ENCODE data around the gene HNRNPC. TPM values are rescaled to one million over a fixed set of nuclear protein-coding genes. Genes with fewer than 3 reads are reported as not detected.

HNRNPC gene
- total RNA-seq, 1 donor from 2014 or later: 690 TPM

- Mint-ChIP-seq H3K4me3 (ENCODE audit: low read depth) (no peak overlapping the region), H3K36me3 (ENCODE audit: insufficient read depth) (peaks cover 38% of the 10 kb centered on the region), H3K27ac (peak overlapping the region; percentile 49), H3K27me3 (no peaks in the 10 kb centered on the region), H3K4me1 (ENCODE audit: low read depth) (peaks cover 34% of the 10 kb centered on the region), H3K9me3 (ENCODE audit: low read depth) (no peaks in the 10 kb centered on the region)
- TF ChIP-seq, protein P1, sequence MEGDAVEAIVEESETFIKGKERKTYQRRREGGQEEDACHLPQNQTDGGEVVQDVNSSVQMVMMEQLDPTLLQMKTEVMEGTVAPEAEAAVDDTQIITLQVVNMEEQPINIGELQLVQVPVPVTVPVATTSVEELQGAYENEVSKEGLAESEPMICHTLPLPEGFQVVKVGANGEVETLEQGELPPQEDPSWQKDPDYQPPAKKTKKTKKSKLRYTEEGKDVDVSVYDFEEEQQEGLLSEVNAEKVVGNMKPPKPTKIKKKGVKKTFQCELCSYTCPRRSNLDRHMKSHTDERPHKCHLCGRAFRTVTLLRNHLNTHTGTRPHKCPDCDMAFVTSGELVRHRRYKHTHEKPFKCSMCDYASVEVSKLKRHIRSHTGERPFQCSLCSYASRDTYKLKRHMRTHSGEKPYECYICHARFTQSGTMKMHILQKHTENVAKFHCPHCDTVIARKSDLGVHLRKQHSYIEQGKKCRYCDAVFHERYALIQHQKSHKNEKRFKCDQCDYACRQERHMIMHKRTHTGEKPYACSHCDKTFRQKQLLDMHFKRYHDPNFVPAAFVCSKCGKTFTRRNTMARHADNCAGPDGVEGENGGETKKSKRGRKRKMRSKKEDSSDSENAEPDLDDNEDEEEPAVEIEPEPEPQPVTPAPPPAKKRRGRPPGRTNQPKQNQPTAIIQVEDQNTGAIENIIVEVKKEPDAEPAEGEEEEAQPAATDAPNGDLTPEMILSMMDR (IDR thresholded peaks at IDR 0.05; ENCODE audit: unreplicated experiment): no peak
- DNase-seq (ENCODE audit: low spot score, unreplicated experiment): no peak
These were observed 64.8 kb downstream of the HNRNPC start for GRCh38 chr14:21204167-21205025.

DNA sequence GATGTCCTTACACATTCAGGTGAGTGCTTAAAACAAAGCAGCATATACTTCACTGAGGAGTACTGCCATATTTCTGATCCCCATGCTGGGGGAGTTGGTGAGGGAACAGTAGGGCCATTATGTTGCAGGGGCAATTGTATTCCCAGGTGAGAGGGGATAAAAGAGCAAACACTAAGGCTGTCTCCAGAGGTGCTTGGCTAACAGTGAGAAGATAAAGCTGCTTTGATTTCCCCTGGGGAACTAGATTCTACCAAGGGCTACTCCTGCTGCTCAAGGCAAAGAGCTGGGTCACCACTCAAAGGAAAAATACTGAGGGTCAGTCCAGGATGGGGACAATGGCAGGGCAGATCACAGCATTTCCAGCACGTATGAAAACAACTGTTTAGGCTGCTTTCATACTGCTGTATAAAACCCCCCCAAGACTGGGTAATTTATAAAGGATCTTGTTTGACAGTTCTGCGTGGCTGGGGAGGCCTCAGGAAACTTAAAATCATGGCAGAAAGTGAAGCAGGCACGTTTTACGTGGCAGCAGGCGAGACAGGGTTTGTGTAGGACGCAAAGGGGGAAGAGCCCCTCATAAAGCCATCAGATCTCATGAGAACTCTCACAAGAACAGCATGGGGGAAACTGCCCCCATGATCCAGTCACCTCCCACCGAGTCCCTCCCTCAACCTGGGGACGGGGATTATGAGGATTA is 65.6 kb downstream of the HNRNPC start:
- Mint-ChIP-seq H3K36me3 (ENCODE audit: insufficient read depth) (peaks cover 36% of the 10 kb centered on the region), H3K4me3 (ENCODE audit: low read depth) (peak overlapping the region; percentile 1), H3K9me3 (ENCODE audit: low read depth) (no peaks in the 10 kb centered on the region), H3K4me1 (ENCODE audit: low read depth) (peaks cover 34% of the 10 kb centered on the region), H3K27ac (peak overlapping the region; percentile 49), H3K27me3 (no peaks in the 10 kb centered on the region)
- DNase-seq (ENCODE audit: low spot score, unreplicated experiment): no peak
- TF ChIP-seq, protein P1 (IDR thresholded peaks at IDR 0.05; ENCODE audit: unreplicated experiment): no peak

GRCh38 chr14:21202463-21203358 is 66.5 kb downstream of the HNRNPC start:
- no peaks in the 10 kb centered on the region for H3K27me3 Mint-ChIP-seq
- peak overlapping the region; percentile 49 for H3K27ac Mint-ChIP-seq
- H3K4me1 Mint-ChIP-seq (ENCODE audit: low read depth): peaks cover 34% of the 10 kb centered on the region
- no peak for DNase-seq (ENCODE audit: low spot score, unreplicated experiment)
- peaks cover 30% of the 10 kb centered on the region for H3K36me3 Mint-ChIP-seq (ENCODE audit: insufficient read depth)
- H3K4me3 Mint-ChIP-seq (ENCODE audit: low read depth): no peak overlapping the region
- peaks cover 4% of the 10 kb centered on the region for H3K9me3 Mint-ChIP-seq (ENCODE audit: low read depth)
- TF ChIP-seq, protein P1 (IDR thresholded peaks at IDR 0.05; ENCODE audit: unreplicated experiment): no peak

DNA sequence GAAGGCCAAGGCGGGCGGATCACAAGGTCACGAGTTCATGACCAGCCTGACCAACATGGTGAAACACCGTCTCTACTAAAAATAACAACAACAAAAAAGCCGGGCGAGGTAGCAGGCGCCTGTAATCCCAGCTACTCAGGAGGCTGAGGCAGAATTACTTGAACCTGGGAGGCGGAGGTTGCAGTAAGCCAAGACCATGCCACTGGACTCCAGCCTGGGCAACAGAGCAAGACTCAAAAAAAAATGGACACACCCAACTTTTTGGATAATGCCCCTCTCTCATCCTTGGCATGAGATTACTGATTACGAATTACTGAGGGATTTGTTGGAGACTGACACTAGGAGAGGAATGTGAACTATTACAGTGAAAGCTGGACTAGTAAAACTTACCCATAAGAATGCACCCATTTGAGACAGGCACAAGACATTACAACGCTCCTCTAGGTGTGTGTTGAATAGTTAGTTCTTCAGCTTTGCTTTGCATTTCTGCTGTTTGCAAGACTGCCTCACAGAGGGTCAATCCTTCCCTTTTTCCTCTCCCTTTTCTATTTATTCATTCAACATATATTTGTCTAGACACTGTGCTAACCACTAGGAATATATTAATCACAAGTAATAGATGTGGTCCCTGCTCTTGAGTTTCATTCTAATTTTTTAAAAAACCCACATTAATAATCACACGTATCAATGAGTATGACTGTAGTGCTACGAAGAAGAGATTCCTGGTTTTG is 67.3 kb downstream of the HNRNPC start:
- no peak overlapping the region for H3K4me3 Mint-ChIP-seq (ENCODE audit: low read depth)
- peaks cover 35% of the 10 kb centered on the region for H3K4me1 Mint-ChIP-seq (ENCODE audit: low read depth)
- H3K9me3 Mint-ChIP-seq (ENCODE audit: low read depth): peaks cover 12% of the 10 kb centered on the region
- TF ChIP-seq, protein P1 (IDR thresholded peaks at IDR 0.05; ENCODE audit: unreplicated experiment): no peak
- no peaks in the 10 kb centered on the region for H3K27me3 Mint-ChIP-seq
- H3K27ac Mint-ChIP-seq: peak overlapping the region; percentile 20
- no peak for DNase-seq (ENCODE audit: low spot score, unreplicated experiment)
- H3K36me3 Mint-ChIP-seq (ENCODE audit: insufficient read depth): peaks cover 24% of the 10 kb centered on the region
